ENCODE measurements around the gene NFIX.

DNA sequence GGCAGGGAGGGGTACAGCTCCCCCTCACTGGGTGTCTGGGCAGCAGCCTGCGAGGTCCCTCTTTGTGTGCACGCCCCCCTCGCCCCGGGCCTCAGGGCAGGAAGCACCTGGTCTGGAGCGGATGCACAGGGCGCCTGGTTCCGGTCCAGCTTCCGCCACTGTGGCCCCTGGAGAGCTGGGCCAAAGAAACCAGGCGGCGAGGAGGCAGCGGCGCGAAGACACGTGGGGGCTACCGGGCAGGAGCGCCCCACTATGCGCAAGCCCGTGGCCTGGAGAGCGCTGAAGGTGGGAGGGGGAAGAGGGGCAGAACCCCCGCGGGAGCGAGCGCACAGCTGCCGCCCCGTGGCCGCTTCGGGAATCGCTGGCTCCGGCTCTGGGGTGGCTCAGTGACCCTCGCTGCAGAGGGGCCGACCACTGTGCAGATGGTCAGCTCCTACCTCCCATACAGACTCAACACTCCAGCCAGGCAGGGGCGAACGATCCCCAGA, 109.1 kb downstream of the NFIX start:
- TF ChIP-seq POLR2A (IDR thresholded peaks at IDR 0.05) (no peak), CTCF (IDR thresholded peaks at IDR 0.05) (peak; percentile 31 to 79), POLR2AphosphoS5 (IDR thresholded peaks at IDR 0.05) (peak in 2 of 3 donors; percentile 46 to 75), EP300 (IDR thresholded peaks at IDR 0.05) (no peak)
